ENCODE measurements around the gene HIVEP3.

The HIVEP3 gene

GRCh38 chr1:41917076-41917475, 1.6 kb downstream of the HIVEP3 start:
- TF ChIP-seq GABPA (IDR thresholded peaks at IDR 0.05; ENCODE audit: low read depth): no peak
- no peak for DNase-seq (ENCODE audit: low read depth in 1 of 2, low spot score in 1 of 2)
- H3K4me3 ChIP-seq (replicated peaks; ENCODE audit: insufficient read depth, low read length): no peak overlapping the region
- H3K27me3 ChIP-seq (ENCODE audit: insufficient read depth, poor library complexity, severe bottlenecking): peaks cover 45% of the 10 kb centered on the region
- H3K27ac ChIP-seq (replicated peaks): no peak overlapping the region

GRCh38 chr1:41915786-41916571, 2.7 kb downstream of the HIVEP3 start:
- TF ChIP-seq SPI1 (IDR thresholded peaks at IDR 0.05; ENCODE audit: borderline replicate concordance, low read depth) (no peak), POLR2AphosphoS5 (IDR thresholded peaks at IDR 0.05; ENCODE audit: low read depth) (no peak), CTCF (IDR thresholded peaks at IDR 0.05; ENCODE audit: insufficient read depth, low read length) (no peak), REST (IDR thresholded peaks at IDR 0.05; ENCODE audit: insufficient replicate concordance, low read depth) (no peak), GABPA (IDR thresholded peaks at IDR 0.05; ENCODE audit: low read depth) (no peak)
- no peak for DNase-seq (ENCODE audit: low read depth in 1 of 2, low spot score in 1 of 2)
- Histone ChIP-seq H3K4me3 (replicated peaks; ENCODE audit: insufficient read depth, low read length) (no peak overlapping the region), H3K27me3 (ENCODE audit: insufficient read depth, poor library complexity, severe bottlenecking) (peaks cover 41% of the 10 kb centered on the region), H3K27ac (replicated peaks) (no peak overlapping the region)

GRCh38 chr1:41914516-41914915, 4.2 kb downstream of the HIVEP3 start:
- no peak overlapping the region for H3K4me3 ChIP-seq (replicated peaks; ENCODE audit: insufficient read depth, low read length)
- H3K27me3 ChIP-seq (ENCODE audit: insufficient read depth, poor library complexity, severe bottlenecking): peaks cover 31% of the 10 kb centered on the region
- no peak overlapping the region for H3K27ac ChIP-seq (replicated peaks)
- TF ChIP-seq SPI1 (IDR thresholded peaks at IDR 0.05; ENCODE audit: borderline replicate concordance, low read depth) (no peak), CTCF (IDR thresholded peaks at IDR 0.05; ENCODE audit: insufficient read depth, low read length) (no peak), REST (IDR thresholded peaks at IDR 0.05; ENCODE audit: insufficient replicate concordance, low read depth) (no peak), POLR2AphosphoS5 (IDR thresholded peaks at IDR 0.05; ENCODE audit: low read depth) (no peak), GABPA (IDR thresholded peaks at IDR 0.05; ENCODE audit: low read depth) (no peak)
- DNase-seq (ENCODE audit: low read depth in 1 of 2, low spot score in 1 of 2): no peak

DNA sequence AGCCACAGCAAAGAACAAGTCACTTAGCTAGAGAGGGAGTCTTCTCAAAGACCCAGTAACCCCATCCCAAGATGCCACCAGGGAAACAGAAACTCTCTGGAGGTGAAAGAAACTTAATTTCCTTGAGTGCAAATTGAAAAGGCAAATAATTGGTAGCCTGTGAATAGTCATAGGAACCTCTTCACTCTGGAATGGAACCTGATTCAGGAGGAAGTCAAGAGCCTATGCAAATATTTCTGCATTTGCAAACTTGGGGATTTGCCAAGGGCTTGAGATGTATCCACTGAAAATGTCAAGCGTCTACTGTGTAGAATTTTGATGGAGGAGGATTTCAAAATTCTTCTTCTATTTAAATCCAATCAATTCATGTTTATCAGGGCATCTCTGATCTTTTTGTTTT, 5.7 kb downstream of the HIVEP3 start:
- TF ChIP-seq GABPA (IDR thresholded peaks at IDR 0.05; ENCODE audit: low read depth) (no peak), POLR2AphosphoS5 (IDR thresholded peaks at IDR 0.05; ENCODE audit: low read depth) (no peak), SPI1 (IDR thresholded peaks at IDR 0.05; ENCODE audit: borderline replicate concordance, low read depth) (no peak), REST (IDR thresholded peaks at IDR 0.05; ENCODE audit: insufficient replicate concordance, low read depth) (no peak), CTCF (IDR thresholded peaks at IDR 0.05; ENCODE audit: insufficient read depth, low read length) (no peak)
- Histone ChIP-seq H3K4me3 (replicated peaks; ENCODE audit: insufficient read depth, low read length) (no peak overlapping the region), H3K27me3 (ENCODE audit: insufficient read depth, poor library complexity, severe bottlenecking) (peaks cover 16% of the 10 kb centered on the region), H3K27ac (replicated peaks) (no peak overlapping the region)
- DNase-seq (ENCODE audit: low read depth in 1 of 2, low spot score in 1 of 2): no peak
